GM18526 (cell line): ENCODE data around the gene MCC.

Source experiments
- POLR2A ChIP-seq: IDR thresholded peaks from 3 replicates; pipeline ENCODE4 v1.6.1; 2011; ENCODE audit not compliant: insufficient read length; ENCODE audit errors: extremely low read depth

The MCC gene

DNA sequence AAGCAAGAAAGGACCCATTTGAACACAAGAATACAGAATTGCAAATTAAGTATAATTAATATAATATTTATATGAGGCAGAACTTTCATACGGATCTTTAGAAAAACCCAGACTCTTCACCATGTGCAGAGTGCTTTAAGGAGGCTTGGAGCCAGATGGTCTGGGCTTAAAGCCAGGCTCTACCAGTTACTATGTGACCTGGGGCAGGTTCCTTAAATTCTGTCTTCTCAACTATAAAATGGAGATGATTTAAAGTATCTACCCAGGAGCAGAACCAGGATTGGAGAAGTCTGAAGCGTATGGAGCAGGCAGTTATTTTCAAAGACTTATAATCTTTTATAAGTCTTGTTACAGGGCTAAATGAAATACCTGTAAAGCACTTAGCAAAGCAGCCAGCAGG is 255.6 kb downstream of the MCC start:
- TF ChIP-seq POLR2A: no peak

DNA sequence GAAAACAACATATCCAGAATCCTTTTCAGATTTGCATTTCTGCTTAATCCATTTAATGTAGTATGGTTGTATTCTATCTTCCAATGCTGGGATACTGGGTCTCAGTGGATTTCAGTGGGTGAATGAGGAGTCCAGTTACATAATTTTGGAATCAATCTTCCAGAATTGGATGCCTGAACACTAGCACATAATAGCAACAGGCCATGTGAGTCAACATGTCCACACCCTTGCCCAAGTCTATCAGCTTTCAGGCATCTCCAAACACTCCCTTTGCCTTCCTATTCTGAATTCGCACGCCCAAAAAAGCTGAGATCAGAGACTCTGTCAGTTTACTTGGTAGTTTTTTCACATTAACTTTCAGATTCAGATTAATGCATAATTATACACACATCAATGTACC is 256.0 kb downstream of the MCC start:
- TF ChIP-seq POLR2A: no peak

DNA sequence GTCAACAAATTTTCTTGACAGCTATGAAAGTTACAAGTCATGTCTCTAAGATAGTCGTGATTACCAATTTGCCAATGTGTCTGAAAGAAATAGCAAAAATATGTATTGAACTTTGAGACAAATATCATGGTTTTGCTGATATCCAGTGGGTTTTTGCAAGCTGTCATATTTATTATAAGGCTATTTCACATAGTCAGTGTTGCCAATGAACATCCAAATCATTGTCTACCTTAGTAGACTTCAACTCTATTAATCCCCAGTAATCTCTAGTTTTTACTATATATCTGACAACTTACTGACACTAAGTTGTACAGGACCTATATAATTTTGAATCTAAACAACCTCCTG is 256.6 kb downstream of the MCC start:
- no peak for TF ChIP-seq POLR2A

DNA sequence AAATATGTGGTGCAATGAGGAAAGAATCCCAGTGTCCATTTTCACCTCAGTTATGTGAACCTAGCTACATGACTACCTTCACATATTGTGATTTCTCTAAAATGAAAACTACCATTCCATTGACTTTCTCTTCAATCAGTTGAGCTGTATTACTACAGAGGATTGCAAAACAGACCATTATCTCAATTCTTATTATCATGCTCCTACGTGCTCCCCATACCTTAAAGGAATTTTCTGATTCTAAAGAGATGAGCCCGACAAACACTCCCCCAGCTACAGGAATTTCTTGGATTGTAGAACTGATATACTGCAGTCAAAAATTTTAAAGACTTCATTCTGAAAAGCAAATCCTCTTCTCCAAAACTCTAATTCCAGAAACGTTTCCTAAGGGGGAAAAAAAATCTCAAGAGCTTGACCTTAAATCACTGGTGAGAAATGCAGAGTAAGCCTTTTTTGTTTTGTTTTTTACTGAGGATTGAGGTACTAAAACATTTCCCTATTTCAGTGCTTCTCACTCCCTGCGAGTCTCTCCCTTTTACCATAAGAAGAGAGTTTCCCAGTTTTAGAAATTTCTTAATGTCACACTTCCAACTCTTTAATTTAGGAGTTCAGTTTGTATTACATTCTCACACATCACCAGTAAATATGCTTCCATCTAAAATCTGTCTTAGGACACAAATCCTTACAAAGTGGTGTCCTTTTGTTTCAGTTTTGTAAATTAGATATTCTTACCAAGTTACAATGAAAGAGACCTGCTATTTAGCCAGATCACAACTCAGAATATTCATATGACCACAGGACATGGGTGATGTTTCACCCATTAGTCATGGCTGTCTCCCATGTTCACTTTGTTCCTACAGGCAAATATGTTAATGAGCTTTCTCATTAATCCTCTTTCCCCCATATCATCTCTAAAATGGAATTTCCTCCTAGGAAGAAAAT is 257.3 kb downstream of the MCC start:
- no peak for TF ChIP-seq POLR2A

DNA sequence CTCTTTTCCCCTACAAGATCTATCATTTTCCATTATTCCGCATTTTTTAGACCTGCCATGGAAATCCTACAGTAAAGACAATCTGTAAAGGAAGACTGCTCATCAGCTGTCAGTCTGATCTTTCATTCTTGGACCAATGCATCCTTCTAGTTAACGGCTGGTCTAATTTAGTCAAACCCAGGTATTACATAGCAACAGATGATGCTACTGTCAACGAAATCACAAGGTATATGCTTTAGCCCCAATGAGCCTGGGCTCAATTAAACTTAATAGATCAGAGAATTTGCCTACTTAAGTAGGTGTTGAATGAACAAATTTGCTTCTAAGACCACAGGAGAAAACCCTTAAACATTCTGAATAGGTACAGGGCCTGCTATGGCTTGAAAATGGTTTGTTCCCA is 260.5 kb downstream of the MCC start:
- TF ChIP-seq POLR2A: no peak

DNA sequence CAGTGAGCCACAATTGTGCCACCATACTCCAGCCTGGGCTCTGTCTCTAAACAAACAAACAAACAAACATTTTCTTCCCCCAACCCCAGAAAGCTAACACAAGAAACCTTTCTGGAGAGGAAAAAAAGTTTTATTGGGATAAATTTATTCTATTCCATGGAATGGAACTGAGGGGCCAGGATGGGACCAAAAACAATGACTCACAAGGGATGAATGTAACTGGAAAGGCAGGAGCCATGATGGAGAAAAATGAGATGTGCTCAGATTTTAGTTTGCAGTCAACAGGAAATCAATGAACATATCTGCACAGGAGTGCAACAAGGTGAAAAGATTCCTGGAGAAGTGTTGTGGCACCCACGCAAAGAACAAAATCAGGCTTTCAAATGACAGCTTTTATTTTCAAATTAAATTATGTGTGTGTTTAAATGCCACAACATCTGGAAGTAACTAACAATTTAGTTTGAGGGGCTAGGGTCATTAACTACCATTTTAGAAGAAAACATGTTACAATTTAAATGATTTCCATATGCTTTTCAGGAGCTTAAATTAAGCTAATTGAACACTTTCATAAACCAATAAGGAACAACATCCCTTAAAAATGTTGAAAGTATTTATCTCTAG is 262.0 kb downstream of the MCC start:
- TF ChIP-seq POLR2A: no peak

DNA sequence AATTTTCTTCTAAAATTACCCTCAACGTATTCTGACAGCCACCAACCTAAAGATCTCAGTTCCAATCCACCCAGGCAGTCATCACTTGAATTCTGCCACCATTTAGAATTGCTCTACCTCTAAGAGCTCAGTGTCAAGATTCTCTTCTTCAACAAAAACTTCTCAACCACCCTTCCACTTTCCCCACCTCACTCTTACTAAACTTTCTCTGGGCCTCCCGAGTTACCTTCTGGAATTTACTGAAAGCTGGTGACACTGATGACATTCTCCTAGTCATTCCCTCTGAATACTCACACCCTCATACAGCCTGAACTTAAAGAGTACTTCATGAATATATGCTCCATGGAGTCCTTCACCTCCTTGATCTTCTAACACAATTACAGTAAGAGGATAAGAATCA is 263.0 kb downstream of the MCC start:
- no peak for TF ChIP-seq POLR2A

DNA sequence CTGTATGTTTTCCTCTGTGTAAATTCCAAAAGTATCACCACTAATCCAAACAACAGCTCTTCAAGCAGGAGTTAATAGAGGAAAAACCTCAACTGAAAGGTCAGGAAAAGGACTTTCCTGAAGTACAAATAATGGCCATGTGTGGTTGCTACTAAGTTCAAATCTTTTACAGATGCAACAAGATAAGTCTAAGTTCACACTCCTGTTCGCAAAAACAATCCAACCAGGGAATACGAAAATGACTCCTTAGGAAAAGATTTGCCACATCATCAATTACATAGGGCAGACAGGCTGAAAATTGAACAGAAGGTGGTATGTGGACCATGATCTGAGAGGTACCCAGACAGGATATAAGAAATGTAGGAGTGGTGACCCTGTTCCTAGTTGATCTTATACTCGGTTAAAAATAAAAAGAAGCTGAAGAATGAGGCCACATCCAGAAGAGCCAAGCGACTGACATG is 263.6 kb downstream of the MCC start:
- no peak for TF ChIP-seq POLR2A

DNA sequence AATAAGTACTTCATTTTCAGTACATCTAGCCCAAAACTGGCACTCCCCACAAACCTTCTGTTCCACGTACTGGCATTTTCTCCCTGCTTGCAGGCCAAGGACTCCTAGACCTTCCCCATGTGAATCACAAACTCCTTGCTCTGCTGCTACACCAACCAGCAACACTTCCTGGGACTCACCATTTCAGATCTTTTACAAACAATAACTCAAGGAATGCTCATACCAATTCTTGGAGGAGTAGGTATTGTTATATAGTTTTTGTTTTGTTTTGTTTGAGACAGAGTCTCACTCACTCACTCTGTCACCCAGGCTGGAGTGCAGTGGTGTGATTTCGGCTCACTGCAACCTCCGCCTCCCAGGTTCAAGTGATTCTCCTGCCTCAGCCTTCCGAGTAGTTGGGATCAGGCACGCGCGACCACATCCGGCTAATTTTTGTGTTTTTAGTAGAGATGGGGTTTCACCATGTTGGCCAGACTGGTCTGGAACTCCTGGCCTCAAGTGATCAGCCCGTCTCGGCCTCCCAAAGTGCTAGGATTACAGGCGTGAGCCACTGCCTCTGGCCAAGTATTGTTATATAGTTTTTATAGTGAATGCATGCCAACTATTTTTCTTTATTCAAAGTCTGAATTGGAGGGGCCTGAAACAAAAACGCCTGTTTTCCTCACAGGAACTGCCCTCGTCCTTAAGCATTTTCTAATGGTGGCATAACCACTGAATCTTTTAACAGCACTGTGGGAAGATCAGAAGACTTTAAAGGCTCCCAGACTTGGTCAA is 264.2 kb downstream of the MCC start:
- no peak for TF ChIP-seq POLR2A

DNA sequence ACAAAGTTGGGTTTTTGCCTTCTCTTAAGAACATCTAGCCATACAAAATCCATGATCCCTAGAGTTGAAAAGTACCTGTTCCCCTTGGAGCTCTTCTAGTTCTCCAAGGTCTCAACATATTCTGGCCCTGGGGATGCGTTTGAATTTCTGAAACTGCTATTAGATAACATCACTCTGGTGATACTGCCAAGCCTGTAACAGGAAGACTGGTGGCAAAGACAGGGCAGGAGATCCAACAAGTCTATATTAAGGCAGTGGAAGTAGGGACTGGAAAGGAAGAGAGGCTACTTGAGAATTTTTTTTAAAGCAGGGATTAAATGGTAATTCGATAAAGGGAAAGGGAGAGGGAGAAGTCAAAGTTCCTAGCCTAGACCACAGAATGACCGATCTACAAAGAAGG is 264.9 kb downstream of the MCC start:
- TF ChIP-seq POLR2A: no peak

DNA sequence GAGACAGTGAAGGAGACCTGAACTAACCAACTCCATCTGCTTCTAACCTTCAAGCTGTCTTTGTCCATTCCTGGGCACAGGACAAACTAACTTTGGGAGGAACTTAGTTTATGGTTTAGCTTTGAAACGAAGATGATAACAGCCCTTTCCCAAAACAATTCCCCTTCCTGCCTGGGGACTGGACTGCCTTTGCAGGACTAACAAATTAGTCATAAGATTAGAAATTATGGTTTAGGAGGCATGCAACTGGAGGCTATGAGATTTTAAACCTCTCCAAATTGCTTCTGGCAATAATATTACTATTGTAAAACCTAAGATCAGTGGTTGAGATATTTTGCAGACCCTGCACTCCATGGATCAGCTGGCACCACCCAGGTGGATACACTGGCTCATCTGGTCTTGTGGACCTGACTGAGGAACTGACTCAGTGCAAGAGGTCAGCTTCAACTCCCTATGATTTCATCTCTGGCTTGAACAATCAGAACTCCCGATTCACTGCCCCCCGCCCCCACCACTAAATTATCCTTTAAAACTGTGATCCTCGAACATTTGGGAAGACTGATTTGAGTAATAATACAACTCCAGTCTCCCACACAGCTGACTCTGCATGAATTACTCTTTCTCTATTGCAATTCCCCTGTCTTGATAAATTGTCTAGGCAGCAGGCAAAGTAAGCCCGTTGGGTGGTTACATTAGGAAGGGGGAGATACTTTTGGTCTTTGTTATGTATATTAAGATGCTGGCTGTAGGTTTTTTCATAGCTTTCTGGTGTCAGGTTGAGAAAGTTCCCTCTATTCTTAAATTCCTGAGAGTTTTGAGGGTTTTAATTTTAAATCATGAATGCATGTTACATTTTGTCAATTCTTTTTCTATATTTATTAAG is 266.7 kb downstream of the MCC start:
- TF ChIP-seq POLR2A: no peak

DNA sequence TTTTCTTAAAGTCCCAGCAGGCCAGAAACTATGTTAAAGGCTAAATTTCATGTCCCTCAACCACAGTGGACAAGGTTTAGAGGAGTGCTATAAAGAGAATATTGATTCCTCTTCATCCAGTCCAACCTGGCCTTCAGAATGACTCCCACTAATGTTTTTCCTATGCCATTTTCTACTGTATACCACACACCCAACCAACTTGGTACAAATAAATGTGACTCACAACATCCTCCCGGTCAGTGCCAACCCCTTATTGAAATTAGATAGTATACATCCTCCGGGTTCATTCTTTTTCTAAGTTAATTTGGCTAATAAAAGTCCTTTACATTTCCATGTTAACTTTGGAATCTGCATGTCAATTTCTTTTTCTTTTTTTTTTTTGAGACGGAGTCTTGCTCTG is 268.6 kb downstream of the MCC start:
- TF ChIP-seq POLR2A: no peak

DNA sequence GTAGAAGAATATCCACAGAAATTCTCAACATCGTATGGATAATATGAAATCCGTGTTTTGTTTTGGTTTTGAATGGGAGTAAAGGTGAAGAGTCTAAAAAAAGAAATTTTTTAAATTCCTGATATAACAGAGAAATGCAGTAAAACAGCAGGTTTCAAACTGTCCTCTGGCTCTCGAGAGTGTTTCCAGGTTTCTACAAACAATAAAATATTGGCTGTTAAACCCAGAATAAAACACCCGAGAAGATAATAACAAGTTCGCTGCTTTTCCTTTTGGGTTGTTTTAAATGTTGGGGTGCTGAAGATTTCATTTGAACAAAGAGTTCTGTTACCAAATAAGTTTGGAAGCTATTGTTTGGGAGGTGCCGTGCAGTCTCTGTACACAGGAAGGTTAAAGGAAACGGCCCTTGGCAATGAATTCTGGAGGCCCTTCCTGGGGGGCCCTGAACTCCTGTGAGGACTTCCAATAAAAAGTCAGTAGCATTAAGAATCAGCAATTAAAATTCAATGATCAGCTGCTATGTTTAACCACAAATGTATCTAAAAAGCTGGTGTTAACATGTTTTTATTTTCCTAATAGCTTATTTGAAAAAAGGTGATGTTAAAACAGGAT is 269.2 kb downstream of the MCC start:
- TF ChIP-seq POLR2A: no peak

DNA sequence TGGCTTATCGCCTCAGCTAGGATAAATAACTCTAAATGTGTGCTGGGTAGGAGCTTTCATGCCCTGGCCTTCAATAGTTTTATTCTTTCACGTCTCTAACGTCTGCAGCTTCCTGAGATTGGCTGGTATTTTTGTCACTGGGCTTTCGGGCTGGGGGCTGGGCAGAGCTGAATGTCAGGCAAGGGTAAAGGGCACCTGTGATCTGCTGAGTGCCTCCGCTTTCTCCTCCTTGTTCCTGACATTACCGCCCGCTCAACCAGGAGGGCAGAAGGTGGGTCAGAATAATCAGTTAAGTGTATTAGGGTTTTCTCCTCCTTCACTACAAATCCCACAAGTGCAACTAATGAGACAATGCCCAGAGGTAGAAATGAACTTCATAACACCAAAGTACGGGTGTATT is 270.1 kb downstream of the MCC start:
- no peak for TF ChIP-seq POLR2A

DNA sequence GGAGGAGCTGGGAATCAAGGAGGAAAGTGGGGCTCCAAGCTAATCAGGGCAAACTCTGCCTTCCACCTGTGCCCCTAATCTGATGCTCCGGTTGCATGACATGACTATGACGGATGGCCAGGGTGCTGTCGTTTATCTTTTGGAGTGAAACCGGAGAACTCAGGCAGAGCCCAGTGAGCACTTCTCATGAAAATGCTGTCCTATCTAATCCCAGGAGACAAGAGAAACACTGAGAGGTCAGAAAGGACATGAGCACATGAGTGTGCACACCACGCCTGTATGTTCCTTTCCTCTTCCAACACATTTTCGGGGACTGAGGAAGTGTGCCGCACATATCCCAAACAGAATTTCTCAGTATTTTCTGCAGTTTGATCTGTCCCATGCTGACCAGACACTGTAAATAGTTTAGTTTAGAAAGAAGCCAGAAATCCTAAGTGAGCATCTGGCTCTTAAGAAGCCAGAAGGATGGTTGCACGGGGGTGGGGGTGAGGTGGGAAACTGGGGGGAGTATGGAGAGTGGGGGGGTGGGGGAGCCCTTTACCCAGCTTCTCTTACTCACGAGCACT is 270.6 kb downstream of the MCC start:
- TF ChIP-seq POLR2A: no peak

DNA sequence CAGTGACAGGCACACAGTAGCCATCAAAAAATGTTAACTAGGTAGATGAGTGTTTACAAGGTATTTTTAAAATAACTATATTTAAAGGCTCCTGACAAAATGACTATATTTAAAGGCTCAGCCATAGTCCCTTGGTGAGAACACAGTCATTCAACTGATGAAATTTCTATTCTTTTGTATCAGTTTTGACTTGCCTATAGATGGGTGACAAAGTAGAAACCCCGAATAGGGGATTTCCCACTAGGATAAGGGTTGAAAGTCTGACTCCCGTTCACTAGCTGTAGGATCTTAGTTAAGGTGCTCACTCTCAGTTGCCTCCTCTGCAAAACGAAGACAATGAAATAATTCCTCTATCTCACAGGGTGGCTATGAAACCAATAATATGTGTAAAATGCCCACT is 271.7 kb downstream of the MCC start:
- no peak for TF ChIP-seq POLR2A
